K562 (cell line): ENCODE measurements around the gene TLR6. TPM values are rescaled to one million over a fixed set of nuclear protein-coding genes. Genes with fewer than 3 reads are reported as not detected.
A peak's percentile ranks its signal among the peaks of the same experiment; 100 is the strongest.

Experiments used
- ELF1 ChIP-seq: fragments of 200-800 bp; sonication (Bioruptor generic); IDR thresholded peaks from 2 replicates; pipeline ENCODE4 v1.6.1; 2016; ENCODE audit warnings: missing genetic modification characterization, missing compliant biosample characterization
- ETV1 ChIP-seq: fragments of 450-650 bp; conservative IDR thresholded peaks from 2 replicates; pipeline ENCODE4 v1.6.1; 2016; ENCODE audit warnings: missing genetic modification characterization, control low read depth, low read depth, missing compliant biosample characterization
- ETV5 ChIP-seq: sonication (generic); formaldehyde crosslinking; IDR thresholded peaks from 2 replicates; pipeline ENCODE4 v1.4.0; 2020; ENCODE audit warnings: low read depth, mild to moderate bottlenecking, missing genetic modification reagents
- FOSL1 ChIP-seq: fragments of 200-800 bp; sonication (Bioruptor generic); conservative IDR thresholded peaks from 2 replicates; pipeline ENCODE4 v1.6.1; 2016; ENCODE audit warnings: missing genetic modification characterization, missing compliant biosample characterization
- FOXK1 ChIP-seq: sonication (generic); formaldehyde crosslinking; IDR thresholded peaks from 2 replicates; pipeline ENCODE4 v1.8.0; 2022; ENCODE audit warnings: missing genetic modification reagents, mild to moderate bottlenecking, borderline replicate concordance
- HDAC2 ChIP-seq: fragments of 450-650 bp; IDR thresholded peaks from 2 replicates; pipeline ENCODE4 v1.6.1; 2016; ENCODE audit warnings: mild to moderate bottlenecking
- KDM2B ChIP-seq: fragments of 250-450 bp; sonication (Bioruptor Pico); IDR thresholded peaks from 2 replicates; pipeline ENCODE4 v1.8.0; 2021; ENCODE audit warnings: mild to moderate bottlenecking, moderate library complexity
- MAFK ChIP-seq: IDR thresholded peaks from 2 replicates; pipeline ENCODE4 v1.6.1; 2011; ENCODE audit warnings: low read length, improper control_type of control experiment
- MEIS2 ChIP-seq: fragments of 450-650 bp; IDR thresholded peaks from 2 replicates; pipeline ENCODE4 v1.6.1; 2014; ENCODE audit warnings: mild to moderate bottlenecking; ENCODE audit not compliant: partially characterized antibody
- NFRKB ChIP-seq: fragments of 450-650 bp; IDR thresholded peaks from 2 replicates; pipeline ENCODE4 v1.6.1; 2016; ENCODE audit warnings: low read depth
- PHB2 ChIP-seq: fragments of 450-650 bp; IDR thresholded peaks from 2 replicates; pipeline ENCODE4 v1.6.1; 2017; ENCODE audit warnings: low read depth
- PHF8 ChIP-seq: fragments of 200-600 bp; sonication (generic); IDR thresholded peaks from 2 replicates; pipeline ENCODE4 v1.6.1; 2012; ENCODE audit warnings: mixed run types, mild to moderate bottlenecking, inconsistent platforms, low read length, moderate library complexity, borderline replicate concordance
- POLR2B ChIP-seq: fragments of 450-650 bp; IDR thresholded peaks from 2 replicates; pipeline ENCODE4 v1.6.1; 2018; ENCODE audit warnings: low read depth; ENCODE audit not compliant: partially characterized antibody
- SIX5 ChIP-seq, 2 experiments: IDR thresholded peaks; 2 replicates each; pipeline ENCODE4 v1.6.1; 2011; ENCODE audit warnings: low read length in 2 of 2, borderline replicate concordance in 1 of 2, low read depth in 1 of 2, mild to moderate bottlenecking in 1 of 2, moderate library complexity in 1 of 2; ENCODE audit not compliant: insufficient read depth in 1 of 2
- SMARCA4 ChIP-seq: fragments of 450-650 bp; IDR thresholded peaks from 2 replicates; pipeline ENCODE4 v1.6.1; 2016
- SMARCC2 ChIP-seq: fragments of 450-650 bp; IDR thresholded peaks from 2 replicates; pipeline ENCODE4 v1.6.1; 2017; ENCODE audit warnings: antibody characterized with exemption, moderate library complexity, mild to moderate bottlenecking, low read depth
- SMARCE1 ChIP-seq: fragments of 450-650 bp; IDR thresholded peaks from 2 replicates; pipeline ENCODE4 v1.7.1; 2016; ENCODE audit warnings: mild to moderate bottlenecking
- SOX6 ChIP-seq: fragments of 450-650 bp; IDR thresholded peaks from 2 replicates; pipeline ENCODE4 v1.6.1; 2014; ENCODE audit warnings: mild to moderate bottlenecking
- SPI1 ChIP-seq: IDR thresholded peaks from 2 replicates; pipeline ENCODE4 v1.6.1; 2011; ENCODE audit warnings: low read depth, low read length, control low read depth, borderline replicate concordance
- SRSF7 ChIP-seq: fragments of 200-400 bp; formaldehyde crosslinking; optimal IDR thresholded peaks from 2 replicates; pipeline ENCODE3; 2017; ENCODE audit warnings: mild to moderate bottlenecking, low read depth, low read length
- SUPT5H ChIP-seq: fragments of 450-650 bp; IDR thresholded peaks from 2 replicates; pipeline ENCODE4 v1.6.1; 2016
- THRB ChIP-seq: fragments of 450-650 bp; formaldehyde crosslinking; conservative IDR thresholded peaks from 2 replicates; pipeline ENCODE4 v1.4.0; 2022; ENCODE audit warnings: mild to moderate bottlenecking, missing genetic modification characterization
- ZBTB17 ChIP-seq: fragments of 450-650 bp; formaldehyde crosslinking; IDR thresholded peaks from 2 replicates; pipeline ENCODE4 v1.4.0; 2020; ENCODE audit warnings: mild to moderate bottlenecking
- ZBTB2 ChIP-seq: fragments of 450-650 bp; IDR thresholded peaks from 2 replicates; pipeline ENCODE4 v1.6.1; 2016; ENCODE audit warnings: antibody characterized with exemption
- ZEB2 ChIP-seq: fragments of 450-650 bp; IDR thresholded peaks from 2 replicates; pipeline ENCODE4 v1.6.1; 2016
- ZFP1 ChIP-seq: fragments of 450-650 bp; formaldehyde crosslinking; IDR thresholded peaks from 2 replicates; pipeline ENCODE4 v1.4.0; 2020; ENCODE audit warnings: mild to moderate bottlenecking, mixed read lengths
- ZNF280A ChIP-seq: fragments of 450-650 bp; IDR thresholded peaks from 2 replicates; pipeline ENCODE4 v1.6.1; 2018; ENCODE audit warnings: mild to moderate bottlenecking, low read depth; ENCODE audit not compliant: partially characterized antibody
- ZNF384 ChIP-seq: IDR thresholded peaks from 2 replicates; pipeline ENCODE4 v1.6.1; 2012; ENCODE audit warnings: low read depth, low read length, improper control_type of control experiment
- polyA plus RNA-seq, 8 experiments: library from polyadenylated mRNA; depleted of rRNA in 4 of 8; stranded (reverse) in 5 of 8; unstranded in 3 of 8; fragments of >200 nt; fragmentation: Nextera tagmentation in 2 of 8; fragmentation: Illumina TruSeq in 1 of 8; extraction: Ambion mirVana in 2 of 8; extraction: Trizol in 1 of 8; gene quantifications; 2 replicates each; pipeline versions ENCODE4 v1.2.1 to v1.2.3, GENCODE V29; 2011 to 2014; ENCODE audit warnings: inconsistent platforms in 1 of 8, missing spikeins in 1 of 8
- total RNA-seq, 7 experiments: library from RNA; depleted of rRNA in 6 of 7; stranded (reverse); fragments of >200 nt in 6 of 7; fragmentation: Illumina TruSeq in 2 of 7; extraction: Trizol in 2 of 7; gene quantifications; 2 replicates each; pipeline versions ENCODE4 v1.2.1 to v1.2.3, GENCODE V29; 2011 to 2021; ENCODE audit warnings: low replicate concordance in 1 of 7

TLR6 gene
- total and polyA plus RNA-seq, 9 of the 15 experiments (the other 6 are each of a cell fraction or from before 2014, with no cell fraction given) = 0.08 to 1.9 (median 0.91) TPM

GRCh38 chr4:38857354-38858096 is 908 bp upstream of the TLR6 start (continued):
- TF ChIP-seq SMARCC2 = peak; percentile 90
- TF ChIP-seq ZFP1 (CRISPR knock-in tag) = no peak
- TF ChIP-seq HDAC2 = 0 out of 2 replicates have a peak, but pooled peaks have one; percentile 33
- TF ChIP-seq MEIS2 = peak; percentile 19
- peak; percentile 96 for TF ChIP-seq SMARCE1
- TF ChIP-seq PHB2 = no peak
- TF ChIP-seq ZBTB2 = peak; percentile 39; the same call in 1 of the 2 replicates
- no peak for TF ChIP-seq KDM2B (CRISPR knock-in tag)
- TF ChIP-seq SOX6 = peak; percentile 45; the same call in 1 of the 2 replicates
- TF ChIP-seq SIX5 (IDR thresholded peaks at IDR 0.05; ENCODE audit: borderline replicate concordance in 1 of 2, insufficient read depth in 1 of 2, low read depth in 1 of 2, low read length in 2 of 2) = no peak
- peak; percentile 98 for TF ChIP-seq SPI1
- peak; percentile 70; the same call in 1 of the 2 replicates for TF ChIP-seq ETV5 (CRISPR knock-in tag)
- TF ChIP-seq NFRKB = no peak
- peak; percentile 87 for TF ChIP-seq SMARCA4
- TF ChIP-seq FOSL1 (tag) = peak; percentile 98
- TF ChIP-seq FOXK1 = no peak
- TF ChIP-seq ZNF384 = no peak
- TF ChIP-seq POLR2B = peak; percentile 31
- no peak for TF ChIP-seq ZNF280A
- TF ChIP-seq ZBTB17 (CRISPR knock-in tag) = no peak
- TF ChIP-seq SUPT5H = peak; percentile 30; the same call in 1 of the 2 replicates
- TF ChIP-seq ZEB2 = peak; percentile 51; the same call in 1 of the 2 replicates
- TF ChIP-seq THRB = no peak
- TF ChIP-seq SRSF7 = no peak
- peak; percentile 25; the same call in 1 of the 2 replicates for TF ChIP-seq MAFK
- TF ChIP-seq ELF1 (tag) = peak; percentile 62
- peak; percentile 72 for TF ChIP-seq ETV1 (tag)
- no peak for TF ChIP-seq PHF8
